Activated T-cell treated with anti-CD3 and anti-CD28 coated beads for 48 hours (primary cell): ENCODE data around the gene HSPG2.

Experiments used
- DNase-seq: peaks from one replicate; pipeline ENCODE4 v3.0.0-alpha.2; 2020; ENCODE audit warnings: low read depth

Gene HSPG2

DNA sequence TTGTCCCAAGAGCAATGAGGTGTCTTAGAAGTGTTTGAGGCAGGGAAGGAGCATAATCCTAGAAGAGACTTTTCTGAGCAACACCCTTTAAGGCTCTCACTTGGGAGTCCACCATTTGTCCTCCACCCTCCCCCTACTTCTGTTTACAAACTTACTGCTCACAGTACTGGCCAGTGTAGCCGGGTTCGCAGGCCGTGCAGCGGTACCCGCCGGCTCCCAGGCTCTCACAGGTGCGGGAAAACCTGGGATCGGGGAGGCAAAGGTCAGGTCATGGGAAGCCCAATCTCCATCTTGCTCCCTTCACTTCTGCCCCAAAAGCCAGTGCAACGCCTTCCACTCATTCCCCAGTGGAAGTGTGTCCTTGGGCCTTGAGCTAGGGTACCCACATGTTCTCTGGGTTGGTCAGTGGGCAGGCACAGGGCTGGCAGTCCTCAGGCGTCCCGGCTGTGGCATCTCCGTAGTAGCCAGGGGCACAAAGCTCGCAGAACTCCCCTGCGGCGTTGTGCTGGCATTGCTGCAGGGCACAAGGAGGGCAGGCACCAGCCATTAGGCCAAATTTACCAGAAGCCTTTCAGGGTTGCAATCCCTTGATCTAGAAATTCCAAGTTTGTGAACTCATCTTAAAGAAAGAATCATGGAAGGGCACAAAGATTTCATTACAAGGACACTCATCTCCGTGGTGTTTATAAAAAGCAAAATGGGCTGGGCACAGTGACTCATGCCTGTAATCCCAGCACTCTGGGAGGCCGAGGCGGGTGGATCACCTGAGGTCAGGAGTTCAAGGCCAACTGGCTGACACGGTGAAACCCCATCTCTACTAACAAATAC is 75.3 kb downstream of the HSPG2 start:
- DNase-seq: no peak

GRCh38 chr1:21860971-21861370 is 76.1 kb downstream of the HSPG2 start:
- DNase-seq: no peak

- no peak for DNase-seq
Observed at GRCh38 chr1:21859669-21860179, 77.4 kb downstream of the HSPG2 start.

- DNase-seq: no peak
Observed at GRCh38 chr1:21857840-21858670, 79.1 kb downstream of the HSPG2 start.

DNA sequence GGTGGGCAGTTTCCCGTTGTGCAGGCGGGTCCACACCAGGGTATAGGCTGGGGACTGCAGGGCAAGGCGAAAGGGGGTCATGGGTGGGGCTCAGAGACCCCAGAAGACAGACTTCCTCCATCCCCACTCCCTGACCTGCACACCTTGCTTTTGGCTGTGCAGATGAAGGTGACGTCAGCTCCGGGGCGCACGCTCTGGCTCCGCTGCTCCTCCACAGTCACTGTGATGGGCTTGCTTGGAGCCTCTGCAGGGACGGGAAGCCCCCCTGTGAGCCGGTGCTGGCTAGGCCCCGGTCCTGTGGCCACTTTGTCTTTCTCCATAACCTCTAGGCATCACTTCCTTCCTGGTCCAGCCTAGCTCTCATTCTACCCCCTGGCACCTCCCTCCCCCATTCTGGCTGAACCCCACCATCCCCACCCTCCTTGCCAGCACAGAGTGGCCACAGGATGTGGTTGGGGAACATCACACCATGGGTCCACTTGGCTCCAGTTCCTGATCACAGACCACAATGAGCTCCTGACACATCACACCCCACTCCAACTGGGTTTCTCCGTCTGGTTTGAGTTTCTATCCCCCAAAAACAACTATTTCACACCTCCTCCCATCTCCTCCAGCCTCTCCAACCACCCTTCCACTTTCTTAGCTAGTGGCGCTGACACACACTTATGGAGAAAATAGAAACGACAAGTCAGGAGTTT is 79.8 kb downstream of the HSPG2 start:
- no peak for DNase-seq

DNA sequence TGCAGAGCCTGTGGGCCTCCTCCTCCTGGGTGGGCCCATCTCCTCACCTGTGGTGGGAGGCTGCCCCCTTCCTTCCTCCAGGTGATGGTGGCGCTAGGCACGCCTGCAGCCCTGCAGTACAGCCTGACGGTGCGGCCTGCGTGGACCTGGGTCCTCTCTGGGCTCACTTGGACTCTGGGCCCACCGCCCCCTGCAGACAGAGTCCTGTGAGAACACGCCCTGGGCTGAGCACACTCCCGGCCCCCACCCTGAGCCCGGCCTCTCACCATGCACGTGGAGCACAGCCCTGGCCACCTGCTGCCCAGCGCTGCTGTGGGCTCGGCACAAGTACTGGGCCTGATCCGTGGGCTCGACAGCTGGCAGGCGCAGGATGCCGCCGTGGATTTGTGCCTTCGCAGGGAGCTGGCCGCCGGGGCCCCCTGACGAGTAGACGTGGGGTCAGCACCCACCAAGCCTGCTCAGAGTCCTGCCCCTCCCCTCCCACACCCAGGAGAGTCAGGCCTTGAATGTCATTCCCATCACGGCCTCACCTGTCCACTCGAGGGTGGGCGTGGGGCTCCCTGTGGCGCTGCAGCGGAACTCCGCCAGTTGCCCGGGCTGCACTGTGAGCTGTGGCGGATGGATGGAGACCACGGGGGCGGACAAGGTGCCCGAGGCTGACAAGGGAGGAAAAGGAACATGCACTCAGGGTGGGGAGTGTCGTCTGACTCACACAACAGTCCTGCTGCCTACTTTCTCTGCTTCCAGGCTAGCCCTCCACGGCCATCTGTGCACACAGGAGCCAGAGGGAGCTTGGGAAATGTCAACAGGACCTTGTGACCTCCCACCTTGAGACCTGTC is 81.6 kb downstream of the HSPG2 start:
- no peak for DNase-seq

GRCh38 chr1:21854751-21855131 is 82.4 kb downstream of the HSPG2 start:
- DNase-seq: no peak

DNA sequence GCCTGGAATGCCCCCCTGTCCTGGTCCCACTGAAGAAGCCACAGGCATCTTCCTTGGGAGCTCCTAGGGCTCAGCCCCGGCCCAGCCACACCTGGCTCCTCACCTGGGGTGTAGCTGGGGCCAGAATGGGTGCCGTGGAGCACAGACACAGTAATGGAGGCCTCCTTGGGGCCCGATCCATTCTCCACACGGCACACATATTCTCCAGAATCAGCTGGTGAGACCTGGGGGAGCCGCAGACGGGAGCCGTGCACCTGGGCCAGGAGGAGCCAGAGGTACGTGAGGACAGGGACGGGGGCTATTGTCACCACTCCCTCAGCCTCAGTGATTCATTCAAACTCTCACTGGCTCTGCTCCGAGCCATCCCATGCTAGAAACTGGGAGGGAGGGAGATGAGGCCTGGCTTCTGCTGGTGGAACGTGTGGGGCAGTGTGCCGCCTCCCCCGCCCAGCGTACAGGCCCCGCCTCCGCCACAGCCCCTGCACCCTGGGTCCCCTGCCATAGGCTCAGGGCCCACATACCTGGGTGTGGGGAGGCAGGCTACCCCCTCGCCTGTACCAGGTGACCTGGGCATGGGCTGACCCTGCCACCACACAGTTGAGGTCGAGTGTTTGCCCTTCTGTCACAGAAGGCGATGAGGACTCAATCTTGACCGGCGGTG is 82.9 kb downstream of the HSPG2 start:
- no peak for DNase-seq

GRCh38 chr1:21853131-21853427 is 84.0 kb downstream of the HSPG2 start:
- no peak for DNase-seq

DNA sequence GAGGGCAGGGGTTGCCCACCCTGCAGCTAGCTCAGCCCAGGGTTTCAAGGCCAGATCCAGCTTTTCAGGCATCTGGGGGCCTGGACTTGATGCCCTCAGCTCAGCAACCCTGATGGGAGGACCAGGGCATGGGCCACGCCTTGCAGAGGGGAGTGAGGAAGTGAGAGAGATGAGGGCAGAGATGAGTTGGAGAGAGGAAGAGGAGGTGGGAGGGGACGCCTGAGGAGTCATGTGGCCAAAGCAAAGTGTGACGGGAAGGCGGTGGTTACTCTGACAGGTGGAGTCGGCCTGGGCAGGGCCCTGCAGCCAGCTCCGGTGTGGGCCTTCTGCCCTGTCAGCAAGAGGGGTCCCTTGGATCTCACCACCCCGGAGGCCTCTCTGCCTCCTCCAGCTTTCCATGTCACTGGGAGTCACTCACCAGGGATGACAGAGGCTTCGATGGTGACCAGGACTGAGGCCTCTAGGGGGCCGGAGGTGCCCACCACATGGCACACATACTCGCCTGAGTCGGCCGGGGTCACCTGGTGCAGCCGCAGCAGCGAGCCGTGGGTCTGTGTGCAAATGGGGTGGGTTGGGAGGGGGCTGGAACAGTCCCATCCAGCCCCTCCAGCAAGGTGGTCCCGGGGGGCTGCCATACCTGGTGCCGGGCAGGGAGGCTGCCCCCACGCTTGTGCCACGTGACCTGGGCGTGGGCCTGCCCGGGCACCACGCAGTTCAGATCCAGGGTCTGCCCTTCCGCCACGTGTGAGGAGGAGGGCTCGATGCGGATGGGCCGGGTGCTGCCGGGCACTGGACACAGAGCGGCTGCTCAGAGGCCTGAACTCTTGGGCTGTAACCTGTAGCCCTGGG is 84.6 kb downstream of the HSPG2 start:
- no peak for DNase-seq

DNA sequence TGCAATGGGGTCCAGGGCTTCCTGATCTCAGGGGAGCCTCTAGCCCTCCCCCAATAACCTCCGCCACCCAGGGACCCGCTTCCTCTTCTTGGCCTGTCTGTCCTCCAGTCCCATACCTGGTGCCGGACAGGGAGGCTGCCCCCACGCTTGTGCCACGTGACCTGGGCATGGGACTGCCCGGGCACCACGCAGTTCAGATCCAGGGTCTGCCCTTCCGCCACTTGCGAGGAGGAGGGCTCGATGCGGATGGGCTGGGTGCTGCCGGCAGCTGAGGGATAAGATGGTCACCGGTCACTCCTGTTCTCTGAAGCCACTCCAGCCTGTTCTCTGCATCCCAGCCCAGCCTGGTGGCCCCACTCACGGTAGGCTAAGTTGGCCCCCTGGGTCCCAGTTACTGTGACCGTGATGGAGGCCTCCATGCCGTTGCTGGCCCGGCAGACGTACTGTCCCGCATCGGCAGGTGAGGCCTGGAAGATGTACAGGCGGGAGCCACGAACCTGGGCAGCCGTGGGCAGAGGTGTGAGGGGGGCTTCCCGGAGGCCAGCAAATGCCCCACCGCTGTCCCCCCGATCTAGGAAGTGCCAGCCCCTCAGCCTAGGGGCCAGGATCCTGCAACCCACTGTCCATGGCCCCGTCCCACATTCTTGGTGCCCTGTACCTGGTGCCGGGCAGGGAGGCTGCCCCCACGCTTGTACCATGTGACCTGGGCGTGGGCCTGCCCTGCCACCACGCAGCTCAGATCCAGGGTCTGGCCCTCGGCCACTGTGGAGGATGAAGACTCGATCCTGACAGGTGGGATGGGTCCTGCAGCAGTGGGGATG is 85.5 kb downstream of the HSPG2 start:
- DNase-seq: no peak

DNA sequence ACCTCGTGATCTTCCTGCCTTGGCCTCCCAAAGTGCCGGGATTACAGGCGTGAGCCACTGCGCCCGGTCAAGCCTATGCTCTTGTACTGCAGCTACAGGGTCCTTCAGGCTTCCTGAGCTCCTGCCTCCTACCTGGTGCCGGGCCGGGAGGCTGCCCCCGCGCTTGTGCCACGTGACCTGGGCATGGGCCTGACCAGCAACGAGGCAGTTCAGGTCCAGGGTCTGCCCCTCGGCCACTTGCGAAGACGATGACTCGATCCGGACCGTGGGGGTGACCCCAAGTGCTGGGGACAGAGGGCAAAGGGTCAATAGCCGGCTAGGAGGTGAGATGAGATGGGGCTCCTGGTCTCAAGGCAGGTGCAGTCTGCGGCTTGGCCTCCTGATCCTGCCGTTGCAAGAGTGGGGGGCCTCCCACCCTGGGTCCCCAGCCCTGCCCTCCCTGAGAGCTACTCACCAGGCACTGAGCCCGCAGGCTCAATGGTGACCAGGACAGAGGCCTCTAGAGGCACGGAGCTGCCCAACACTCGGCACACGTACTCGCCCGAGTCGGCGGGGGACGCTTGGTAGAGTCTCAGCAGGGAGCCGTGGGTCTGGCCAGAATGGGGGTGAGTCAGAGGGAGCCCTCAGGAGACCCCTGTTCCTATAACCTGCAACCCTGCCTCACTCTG is 87.1 kb downstream of the HSPG2 start:
- DNase-seq: no peak

GRCh38 chr1:21848524-21849174 is 88.5 kb downstream of the HSPG2 start:
- no peak for DNase-seq

GRCh38 chr1:21847223-21848205 is 89.6 kb downstream of the HSPG2 start:
- no peak for DNase-seq

DNA sequence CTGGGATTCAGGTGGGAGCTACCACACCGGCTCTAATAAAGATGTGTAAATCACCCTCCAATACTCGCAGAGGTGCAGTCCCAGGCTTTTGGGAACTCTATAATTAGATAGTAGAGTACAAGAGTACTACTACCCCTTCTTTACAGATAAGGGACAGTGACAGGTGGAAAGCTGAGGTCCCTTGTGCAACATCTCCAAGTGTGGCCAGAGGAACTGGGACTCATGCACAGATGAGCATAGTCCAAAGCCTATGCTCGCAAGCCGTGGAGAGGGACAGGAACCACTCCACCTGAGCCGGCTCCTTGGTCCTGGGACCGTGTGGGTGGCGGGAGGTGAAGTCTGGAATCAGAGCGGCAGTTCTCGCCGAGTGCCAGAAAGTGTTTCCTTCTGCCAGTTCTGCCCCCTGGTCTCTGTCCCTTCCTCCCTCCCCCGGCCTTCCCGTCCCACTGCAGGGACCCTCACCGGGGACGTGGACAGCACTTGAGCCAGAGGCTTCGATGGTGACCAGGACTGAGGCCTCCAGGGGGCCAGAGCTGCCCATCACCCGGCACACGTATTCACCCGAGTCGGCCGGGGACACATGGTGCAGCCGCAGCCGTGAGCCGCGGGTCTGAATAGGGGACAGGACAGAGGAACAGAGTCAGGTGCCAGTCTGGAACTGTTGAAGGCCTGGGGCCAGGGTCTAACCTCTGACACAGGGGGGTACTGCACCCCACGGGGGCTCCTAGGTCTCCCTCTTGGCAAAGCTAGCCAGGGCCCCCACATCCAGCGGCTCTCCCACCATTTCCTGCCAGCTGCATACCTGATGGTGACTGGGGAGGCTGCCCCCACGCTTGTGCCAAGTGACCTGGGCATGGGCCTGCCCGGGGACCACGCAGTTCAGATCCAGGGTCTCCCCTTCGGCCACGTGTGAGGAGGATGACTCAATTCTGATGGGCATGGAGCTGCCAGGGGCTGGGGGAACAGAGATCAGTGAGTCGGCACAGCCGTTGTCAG is 91.2 kb downstream of the HSPG2 start:
- DNase-seq: no peak

GRCh38 chr1:21843996-21844395 is 93.1 kb downstream of the HSPG2 start:
- DNase-seq: no peak
